ENCODE data around the gene UCN2. TPM values are rescaled to one million over a fixed set of nuclear protein-coding genes. Genes with fewer than 3 reads are reported as not detected.
"Not testable (repeated sequence)": the region's sequence is repeated elsewhere in the genome, so short reads cannot be mapped to it uniquely, and the experiment has no call there.

UCN2 gene
- total and polyA plus RNA-seq, 2 donors = 0.69 to 0.81 TPM

DNA sequence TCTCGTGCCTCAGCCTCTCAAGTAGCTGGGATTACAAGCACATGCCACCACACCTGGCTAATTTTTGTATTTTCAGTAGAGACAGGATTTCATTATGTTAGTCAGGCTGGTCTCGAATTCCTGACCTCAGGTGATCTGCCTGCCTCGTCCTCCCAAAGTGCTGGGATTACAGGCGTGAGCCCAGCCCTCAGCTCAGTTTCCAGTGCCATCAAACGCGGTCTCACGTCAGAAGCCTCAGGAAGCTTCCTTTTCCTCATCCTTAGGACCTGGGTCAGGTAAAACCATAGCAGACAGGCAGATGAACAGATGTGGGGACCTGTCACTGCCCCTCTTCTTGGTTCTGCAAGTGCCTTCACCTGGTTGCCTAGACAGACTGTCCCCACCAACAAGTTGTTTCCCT, 11.9 kb downstream of the UCN2 start:
- not testable (repeated sequence) for H3K27ac ChIP-seq (ENCODE audit: low read depth); H3K4me3 ChIP-seq (ENCODE audit: low read depth, low read length); DNase-seq (ENCODE audit: extremely low spot score); H3K4me1 ChIP-seq (ENCODE audit: insufficient read depth); H3K36me3 ChIP-seq (ENCODE audit: insufficient read depth)
- 93% methylated on average over 7 of the region's 7 CpGs for WGBS

GRCh38 chr3:48548729-48549705, 14.6 kb downstream of the UCN2 start:
- WGBS = 65% methylated on average over 10 of the region's 10 CpGs
- DNase-seq (ENCODE audit: extremely low spot score) = peak; percentile 20
- Histone ChIP-seq H3K4me3 (ENCODE audit: low read depth, low read length) (no peak overlapping the region), H3K4me1 (ENCODE audit: insufficient read depth) (no peaks in the 10 kb centered on the region), H3K36me3 (ENCODE audit: insufficient read depth) (no peaks in the 10 kb centered on the region), H3K27ac (ENCODE audit: low read depth) (no peak overlapping the region)

GRCh38 chr3:48548126-48548525, 15.5 kb downstream of the UCN2 start:
- DNase-seq (ENCODE audit: extremely low spot score) = no peak
- 77% methylated on average over 5 of the region's 5 CpGs for WGBS
- Histone ChIP-seq H3K4me3 (ENCODE audit: low read depth, low read length) (no peak overlapping the region), H3K4me1 (ENCODE audit: insufficient read depth) (no peaks in the 10 kb centered on the region), H3K27ac (ENCODE audit: low read depth) (no peak overlapping the region), H3K36me3 (ENCODE audit: insufficient read depth) (no peaks in the 10 kb centered on the region)

- Histone ChIP-seq H3K4me3 (ENCODE audit: low read depth, low read length) (no peak overlapping the region), H3K27ac (ENCODE audit: low read depth) (no peak overlapping the region), H3K4me1 (ENCODE audit: insufficient read depth) (no peaks in the 10 kb centered on the region), H3K36me3 (ENCODE audit: insufficient read depth) (no peaks in the 10 kb centered on the region)
- 73% methylated on average over 4 of the region's 4 CpGs for WGBS
- no peak for DNase-seq (ENCODE audit: extremely low spot score)
Measured at GRCh38 chr3:48546203-48546829, 17.3 kb downstream of the UCN2 start.

DNA sequence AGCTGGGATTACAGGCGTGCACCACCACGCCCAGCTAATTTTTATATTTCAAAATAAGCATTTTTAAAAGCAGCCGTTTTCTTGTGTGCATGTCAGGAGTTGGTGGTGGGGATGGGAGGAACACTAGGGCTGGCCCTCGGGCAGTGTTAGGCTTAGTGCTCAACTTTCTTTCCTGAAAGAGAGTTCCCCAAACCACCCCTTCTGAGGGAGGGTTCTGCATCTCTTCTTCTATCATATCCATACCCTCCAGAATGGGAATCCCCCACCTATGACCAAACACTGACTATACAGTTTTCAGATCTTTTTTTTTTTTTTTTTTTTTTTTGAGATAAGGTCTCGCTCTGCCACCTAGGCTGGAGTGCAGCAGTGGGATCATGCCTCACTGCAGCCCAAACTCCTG, 19.4 kb downstream of the UCN2 start:
- no peak for DNase-seq (ENCODE audit: extremely low spot score)
- no peak overlapping the region for H3K27ac ChIP-seq (ENCODE audit: low read depth)
- H3K4me1 ChIP-seq (ENCODE audit: insufficient read depth) = no peaks in the 10 kb centered on the region
- WGBS = 91% methylated on average over 5 of the region's 5 CpGs
- no peak overlapping the region for H3K4me3 ChIP-seq (ENCODE audit: low read depth, low read length)
- no peaks in the 10 kb centered on the region for H3K36me3 ChIP-seq (ENCODE audit: insufficient read depth)

DNA sequence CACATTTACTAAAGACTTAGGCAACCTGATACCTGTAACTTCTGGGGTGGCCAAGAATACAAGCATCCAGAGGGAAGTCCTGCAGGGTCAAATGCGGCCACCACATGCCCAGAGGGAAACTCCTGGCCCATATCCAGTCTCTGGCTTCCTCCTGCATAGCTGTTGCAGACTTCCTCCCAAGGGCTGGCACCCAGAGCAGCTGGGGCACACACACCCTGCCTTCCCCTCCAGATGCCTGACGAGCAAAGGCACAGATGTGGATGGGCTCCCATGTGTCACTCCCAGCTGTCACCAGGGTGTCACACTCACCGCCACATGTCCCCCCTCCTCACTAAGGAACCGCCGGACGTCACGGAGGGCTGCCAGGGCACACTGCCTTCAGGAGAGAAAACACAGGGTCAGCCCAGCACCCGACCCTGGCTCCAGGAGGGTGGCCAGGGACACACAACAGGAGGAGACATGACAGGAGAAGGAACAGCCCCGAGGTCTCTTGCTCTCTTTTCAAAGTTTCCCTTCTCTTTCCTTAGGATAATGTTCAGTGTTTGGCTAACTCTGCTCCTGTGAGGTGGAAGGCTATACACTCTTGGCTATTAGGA, 20.2 kb downstream of the UCN2 start:
- WGBS = 78% methylated on average over 9 of the region's 9 CpGs
- no peak for DNase-seq (ENCODE audit: extremely low spot score)
- H3K4me1 ChIP-seq (ENCODE audit: insufficient read depth) = no peaks in the 10 kb centered on the region
- H3K27ac ChIP-seq (ENCODE audit: low read depth) = no peak overlapping the region
- H3K36me3 ChIP-seq (ENCODE audit: insufficient read depth) = no peaks in the 10 kb centered on the region
- H3K4me3 ChIP-seq (ENCODE audit: low read depth, low read length) = no peak overlapping the region

DNA sequence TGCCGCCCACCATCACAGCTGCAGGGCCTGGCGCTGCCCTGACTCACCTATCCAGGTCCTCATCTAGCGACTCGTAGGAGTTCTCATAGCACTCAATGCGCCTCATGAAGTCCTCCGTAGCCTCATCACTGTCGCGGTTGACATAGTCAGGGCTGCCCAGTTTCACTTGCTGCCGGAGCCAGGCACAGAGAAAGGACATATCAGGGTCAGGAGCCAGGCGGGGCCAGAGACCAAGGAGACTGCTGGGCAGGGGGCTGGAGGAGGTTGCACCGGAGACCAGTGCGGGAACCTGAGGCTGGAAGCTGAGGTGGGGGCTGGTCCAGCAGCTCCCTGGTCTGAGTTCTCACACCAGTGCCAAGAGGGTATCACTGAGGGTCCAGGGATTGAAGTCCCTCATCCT, 25.1 kb downstream of the UCN2 start:
- H3K27ac ChIP-seq (ENCODE audit: low read depth) = no peak overlapping the region
- no peaks in the 10 kb centered on the region for H3K36me3 ChIP-seq (ENCODE audit: insufficient read depth)
- no peaks in the 10 kb centered on the region for H3K4me1 ChIP-seq (ENCODE audit: insufficient read depth)
- WGBS = 94% methylated on average over 12 of the region's 12 CpGs
- no peak overlapping the region for H3K4me3 ChIP-seq (ENCODE audit: low read depth, low read length)
- DNase-seq (ENCODE audit: extremely low spot score) = no peak

GRCh38 chr3:48536785-48537184, 26.8 kb downstream of the UCN2 start:
- Histone ChIP-seq H3K4me1 (ENCODE audit: insufficient read depth) (no peaks in the 10 kb centered on the region), H3K36me3 (ENCODE audit: insufficient read depth) (no peaks in the 10 kb centered on the region), H3K4me3 (ENCODE audit: low read depth, low read length) (no peak overlapping the region), H3K27ac (ENCODE audit: low read depth) (no peak overlapping the region)
- WGBS = 86% methylated on average over 5 of the region's 5 CpGs
- DNase-seq (ENCODE audit: extremely low spot score) = no peak

GRCh38 chr3:48536116-48536515, 27.5 kb downstream of the UCN2 start:
- no peak for DNase-seq (ENCODE audit: extremely low spot score)
- Histone ChIP-seq H3K4me3 (ENCODE audit: low read depth, low read length) (no peak overlapping the region), H3K36me3 (ENCODE audit: insufficient read depth) (no peaks in the 10 kb centered on the region), H3K27ac (ENCODE audit: low read depth) (no peak overlapping the region), H3K4me1 (ENCODE audit: insufficient read depth) (no peaks in the 10 kb centered on the region)
- WGBS = 92% methylated on average over 19 of the region's 19 CpGs

- 95% methylated on average over 4 of the region's 4 CpGs for WGBS
- Histone ChIP-seq H3K27ac (ENCODE audit: low read depth) (no peak overlapping the region), H3K4me3 (ENCODE audit: low read depth, low read length) (no peak overlapping the region), H3K36me3 (ENCODE audit: insufficient read depth) (no peaks in the 10 kb centered on the region), H3K4me1 (ENCODE audit: insufficient read depth) (no peaks in the 10 kb centered on the region)
- DNase-seq (ENCODE audit: extremely low spot score) = no peak
Measured at GRCh38 chr3:48535578-48535977, 28.0 kb downstream of the UCN2 start.

DNA sequence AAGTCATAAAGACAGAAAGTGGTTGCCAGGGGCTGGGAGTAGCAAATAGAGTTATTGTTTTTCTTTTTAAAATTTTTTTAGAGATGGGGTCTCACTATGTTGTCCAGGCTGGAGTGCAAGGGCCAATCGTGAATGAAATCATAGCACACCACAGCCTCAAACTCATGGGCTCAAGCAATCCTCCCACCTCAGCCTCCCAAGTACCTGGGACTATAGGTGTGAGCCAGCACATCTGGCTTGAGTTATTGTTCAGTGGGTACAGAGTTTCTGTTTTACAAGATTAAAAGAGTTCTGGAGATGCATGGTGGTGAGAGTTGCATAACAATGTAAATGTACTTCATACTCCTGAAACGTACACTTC, 30.6 kb downstream of the UCN2 start:
- no peak overlapping the region for H3K27ac ChIP-seq (ENCODE audit: low read depth)
- no peaks in the 10 kb centered on the region for H3K36me3 ChIP-seq (ENCODE audit: insufficient read depth)
- no peaks in the 10 kb centered on the region for H3K4me1 ChIP-seq (ENCODE audit: insufficient read depth)
- WGBS = 91% methylated on average over 2 of the region's 2 CpGs
- no peak for DNase-seq (ENCODE audit: extremely low spot score)
- H3K4me3 ChIP-seq (ENCODE audit: low read depth, low read length) = no peak overlapping the region

DNA sequence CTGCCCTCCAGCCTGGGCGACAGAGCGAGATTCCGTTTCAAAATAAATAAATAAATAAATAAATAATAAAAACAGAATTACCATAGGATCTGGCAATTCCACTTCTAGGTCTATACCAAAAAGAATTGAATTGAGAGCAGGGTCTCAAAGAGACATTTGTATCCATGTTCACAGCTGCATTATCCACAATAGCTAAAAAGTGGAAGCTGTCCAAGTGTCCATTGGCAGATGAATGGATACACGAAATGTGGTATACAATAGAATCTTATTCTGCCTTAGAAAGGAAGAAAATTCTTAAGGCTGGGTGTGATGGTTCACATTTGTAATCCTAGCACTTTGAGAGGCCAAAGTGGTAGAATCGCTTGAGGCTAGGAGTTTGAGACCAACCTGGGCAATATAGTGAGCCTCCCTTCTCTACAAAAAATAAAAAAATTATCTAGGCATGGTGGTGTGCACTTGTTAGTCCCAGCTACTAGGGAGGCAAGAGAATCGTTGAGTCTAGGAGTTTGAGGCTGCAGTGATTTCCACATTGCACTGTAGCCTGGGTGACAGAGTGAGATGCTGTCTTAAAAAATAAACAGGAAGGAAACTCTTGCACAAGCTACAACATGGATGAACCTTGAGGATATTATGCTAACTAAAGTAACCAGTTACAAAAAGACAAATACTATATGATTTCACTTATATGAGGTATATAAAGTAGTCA, 31.2 kb downstream of the UCN2 start:
- H3K27ac ChIP-seq (ENCODE audit: low read depth) = no peak overlapping the region
- 92% methylated on average over 6 of the region's 6 CpGs for WGBS
- H3K4me1 ChIP-seq (ENCODE audit: insufficient read depth) = no peaks in the 10 kb centered on the region
- H3K36me3 ChIP-seq (ENCODE audit: insufficient read depth) = no peaks in the 10 kb centered on the region
- DNase-seq (ENCODE audit: extremely low spot score) = no peak
- no peak overlapping the region for H3K4me3 ChIP-seq (ENCODE audit: low read depth, low read length)

DNA sequence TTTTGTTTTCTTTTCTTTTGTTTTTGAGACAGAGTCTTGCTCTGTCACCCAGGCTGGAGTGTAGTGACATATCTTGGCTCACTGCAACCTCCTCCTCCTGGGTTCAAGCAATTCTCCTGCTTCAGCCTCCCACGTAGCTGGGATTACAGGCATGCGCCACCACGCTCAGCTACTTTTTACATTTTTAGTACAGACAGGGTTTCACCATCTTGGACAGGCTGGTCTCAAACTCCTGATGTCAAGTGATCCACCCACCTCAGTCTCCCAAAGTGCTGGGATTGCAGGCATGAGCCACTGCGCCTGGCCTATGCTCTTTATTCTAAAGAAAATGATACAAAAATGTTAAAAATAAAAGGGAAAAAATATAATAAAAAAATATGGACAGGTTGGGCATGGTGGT, 32.9 kb downstream of the UCN2 start:
- H3K4me1 ChIP-seq (ENCODE audit: insufficient read depth); H3K36me3 ChIP-seq (ENCODE audit: insufficient read depth); H3K27ac ChIP-seq (ENCODE audit: low read depth); DNase-seq (ENCODE audit: extremely low spot score); H3K4me3 ChIP-seq (ENCODE audit: low read depth, low read length): not testable (repeated sequence)
- WGBS = 97% methylated on average over 4 of the region's 4 CpGs
